Smooth muscle cell (in vitro differentiated cells): Measurements from ENCODE around the gene CERS5. TPM values are rescaled to one million over a fixed set of nuclear protein-coding genes. Genes with fewer than 3 reads are reported as not detected.

Source experiments
- DNase-seq: peaks from one replicate; lab custom pipeline; 2025; ENCODE audit not compliant: unreplicated experiment; lab: John Stamatoyannopoulos, UW
- H2AFZ ChIP-seq: fragments of 200-600 bp; sonication (generic); 2 replicates; pipeline ENCODE4 v1.6.0; 2016; ENCODE audit warnings: antibody characterized with exemption, low read depth, mild to moderate bottlenecking
- H3F3A ChIP-seq: fragments of 200-600 bp; sonication (generic); 2 replicates; pipeline ENCODE4 v1.6.0; 2017; ENCODE audit warnings: antibody characterized with exemption, low read depth
- H3K27ac ChIP-seq: fragments of 200-600 bp; sonication (generic); 2 replicates; pipeline ENCODE4 v1.5.1; 2016; ENCODE audit warnings: low read depth, mild to moderate bottlenecking
- H3K27me3 ChIP-seq: fragments of 200-600 bp; sonication (generic); 2 replicates; pipeline ENCODE4 v1.6.1; 2016; ENCODE audit warnings: low read depth, mild to moderate bottlenecking
- H3K36me3 ChIP-seq: fragments of 200-600 bp; sonication (generic); 2 replicates; pipeline ENCODE4 v1.5.1; 2016; ENCODE audit warnings: low read depth
- H3K4me1 ChIP-seq: fragments of 200-600 bp; sonication (generic); 2 replicates; pipeline ENCODE4 v1.5.1; 2016; ENCODE audit warnings: low read depth
- H3K4me2 ChIP-seq: fragments of 200-600 bp; sonication (generic); 2 replicates; pipeline ENCODE4 v1.6.0; 2016; ENCODE audit warnings: mild to moderate bottlenecking
- H3K4me3 ChIP-seq: fragments of 200-600 bp; sonication (generic); 2 replicates; pipeline ENCODE4 v1.5.1; 2016; ENCODE audit warnings: mild to moderate bottlenecking
- H3K79me2 ChIP-seq: fragments of 200-600 bp; sonication (generic); 2 replicates; pipeline ENCODE4 v1.6.0; 2016; ENCODE audit warnings: low read depth, mild to moderate bottlenecking
- H3K9ac ChIP-seq: fragments of 200-600 bp; sonication (generic); 2 replicates; pipeline ENCODE4 v1.6.0; 2016; ENCODE audit warnings: low read depth
- H3K9me3 ChIP-seq: fragments of 200-600 bp; sonication (generic); replicated peaks from 2 replicates; pipeline ENCODE4 v1.5.1; 2016; ENCODE audit warnings: low read depth
- H4K20me1 ChIP-seq: fragments of 200-600 bp; sonication (generic); 2 replicates; pipeline ENCODE4 v1.6.0; 2016; ENCODE audit warnings: low read depth
- CTCF ChIP-seq: fragments of 200-600 bp; sonication (generic); IDR thresholded peaks from 2 replicates; pipeline ENCODE4 v1.5.1; 2017; ENCODE audit warnings: borderline replicate concordance, mild to moderate bottlenecking, antibody characterized with exemption; ENCODE audit not compliant: insufficient read depth, poor library complexity, severe bottlenecking
- WGBS: methylation state at CpG from one replicate; pipeline ENCODE4 v1.1.7; 2016; ENCODE audit warnings: low lambda C conversion rate; 5-methylcytosine and 5-hydroxymethylcytosine counted together
- polyA plus RNA-seq: library from polyadenylated mRNA; unstranded; fragments of >200 nt; fragmentation: Nextera tagmentation; extraction: Ambion mirVana; gene quantifications from 2 replicates; pipeline ENCODE4 v1.2.1, GENCODE V29; 2016
- total RNA-seq: library from RNA; depleted of rRNA; stranded (reverse); fragments of >200 nt; gene quantifications from 2 replicates; pipeline ENCODE4 v1.2.3, GENCODE V29; 2014

The CERS5 gene, protein sequence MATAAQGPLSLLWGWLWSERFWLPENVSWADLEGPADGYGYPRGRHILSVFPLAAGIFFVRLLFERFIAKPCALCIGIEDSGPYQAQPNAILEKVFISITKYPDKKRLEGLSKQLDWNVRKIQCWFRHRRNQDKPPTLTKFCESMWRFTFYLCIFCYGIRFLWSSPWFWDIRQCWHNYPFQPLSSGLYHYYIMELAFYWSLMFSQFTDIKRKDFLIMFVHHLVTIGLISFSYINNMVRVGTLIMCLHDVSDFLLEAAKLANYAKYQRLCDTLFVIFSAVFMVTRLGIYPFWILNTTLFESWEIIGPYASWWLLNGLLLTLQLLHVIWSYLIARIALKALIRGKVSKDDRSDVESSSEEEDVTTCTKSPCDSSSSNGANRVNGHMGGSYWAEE
- total RNA-seq = 53.5 and 58.1 TPM in 2 replicates
- polyA plus RNA-seq = 95.7 and 102 TPM in 2 replicates

GRCh38 chr12:50167049-50167828, at the start of gene CERS5:
CERS5 (minus strand) TSS chr12:50167369; CDS start chr12:50167297, 72 bp downstream.
- H4K20me1 ChIP-seq = peaks cover 36% of the 10 kb centered on the region
- H3F3A ChIP-seq = peaks cover 13% of the 10 kb centered on the region
- peak within 1 kb of the TSS; percentile 97 for H3K27ac ChIP-seq
- 0% methylated on average over 29 of the region's 70 CpGs for WGBS
- peak within 1 kb of the TSS; percentile 85 for H3K4me2 ChIP-seq
- no peaks in the 10 kb centered on the region for H3K27me3 ChIP-seq
- H3K4me3 ChIP-seq = peak within 1 kb of the TSS; percentile 99
- peaks cover 8% of the 10 kb centered on the region for H3K4me1 ChIP-seq
- H3K36me3 ChIP-seq = no peaks in the 10 kb centered on the region
- H2AFZ ChIP-seq = peak within 1 kb of the TSS; percentile 74
- peak within 1 kb of the TSS; percentile 97 for H3K9ac ChIP-seq
- DNase-seq = peak; percentile 93
- no peak for TF ChIP-seq CTCF
- H3K79me2 ChIP-seq = peaks cover 48% of the 10 kb centered on the region
- no peaks in the 10 kb centered on the region for H3K9me3 ChIP-seq

- Histone ChIP-seq H3K27ac (no peak overlapping the region), H4K20me1 (peaks cover 30% of the 10 kb centered on the region)
Observed at GRCh38 chr12:50215033-50215432, 47.9 kb upstream of the CERS5 start.

DNA sequence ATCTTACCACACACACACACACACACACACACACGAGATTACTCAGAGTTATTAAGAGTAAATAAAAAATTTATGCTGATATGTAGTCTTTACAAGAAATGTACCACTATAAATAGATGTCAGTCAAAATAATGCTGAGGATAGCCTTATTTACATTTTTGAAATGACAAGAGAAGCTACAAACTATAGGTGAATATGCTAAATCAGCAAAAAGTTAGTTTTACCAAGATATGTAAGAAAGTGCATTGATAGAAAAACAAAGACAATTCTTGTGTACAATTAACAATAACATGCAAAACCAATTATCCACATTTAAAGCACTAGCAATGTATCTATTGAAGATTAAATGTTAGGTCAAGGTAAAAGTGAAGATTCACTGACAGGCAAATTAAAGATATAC, 46.8 kb upstream of the CERS5 start:
- Histone ChIP-seq H3K4me3 (no peak overlapping the region), H3K4me2 (no peak overlapping the region), H3K36me3 (no peaks in the 10 kb centered on the region), H3K9me3 (no peaks in the 10 kb centered on the region), H3K27ac (no peak overlapping the region), H2AFZ (no peak overlapping the region), H3K79me2 (peaks cover 96% of the 10 kb centered on the region), H4K20me1 (peaks cover 25% of the 10 kb centered on the region), H3K9ac (no peak overlapping the region), H3K27me3 (no peaks in the 10 kb centered on the region), H3F3A (peaks cover 8% of the 10 kb centered on the region), H3K4me1 (peaks cover 7% of the 10 kb centered on the region)
- TF ChIP-seq CTCF = no peak
- no peak for DNase-seq
- WGBS = 35% methylated on average over 1 of the region's 1 CpG

More at GRCh38 chr12:50215033-50215432, 47.9 kb upstream of the CERS5 start:
- WGBS = 82% methylated on average over 3 of the region's 3 CpGs
- no peak for TF ChIP-seq CTCF
- Histone ChIP-seq H3K4me1 (peaks cover 7% of the 10 kb centered on the region), H3K9ac (no peak overlapping the region), H3K4me3 (no peak overlapping the region), H3K36me3 (no peaks in the 10 kb centered on the region), H2AFZ (no peak overlapping the region), H3F3A (peaks cover 13% of the 10 kb centered on the region), H3K79me2 (peaks cover 96% of the 10 kb centered on the region), H3K27me3 (no peaks in the 10 kb centered on the region), H3K9me3 (no peaks in the 10 kb centered on the region), H3K4me2 (peak overlapping the region; percentile 43)
- DNase-seq = no peak
